Endothelial cell (in vitro differentiated cells): ENCODE results near the gene PLEKHH2. TPM values are rescaled to one million over a fixed set of nuclear protein-coding genes. Genes with fewer than 3 reads are reported as not detected.
"Not testable (repeated sequence)": the region's sequence is repeated elsewhere in the genome, so short reads cannot be mapped to it uniquely, and the experiment has no call there.

Experiments used
- DNase-seq: peaks from one replicate; pipeline ENCODE4 v3.0.0; 2021; ENCODE audit warnings: low spot score
- H3K27ac Mint-ChIP-seq: one replicate; pipeline ENCODE4 v1.8.0; 2021; ENCODE audit warnings: mixed read lengths, inconsistent platforms; ENCODE audit not compliant: unreplicated experiment
- H3K27me3 Mint-ChIP-seq: one replicate; pipeline ENCODE4 v1.8.0; 2021; ENCODE audit warnings: mild to moderate bottlenecking, moderate library complexity, mixed read lengths, inconsistent platforms; ENCODE audit not compliant: unreplicated experiment
- H3K36me3 Mint-ChIP-seq: one replicate; pipeline ENCODE4 v1.8.0; 2021; ENCODE audit warnings: mild to moderate bottlenecking, low read depth, mixed read lengths, inconsistent platforms; ENCODE audit not compliant: unreplicated experiment
- H3K4me1 Mint-ChIP-seq: one replicate; pipeline ENCODE4 v1.8.0; 2021; ENCODE audit warnings: mild to moderate bottlenecking, mixed read lengths, inconsistent platforms; ENCODE audit not compliant: unreplicated experiment
- H3K4me3 Mint-ChIP-seq: one replicate; pipeline ENCODE4 v1.8.0; 2021; ENCODE audit warnings: mild to moderate bottlenecking, mixed read lengths, inconsistent platforms; ENCODE audit not compliant: unreplicated experiment
- H3K9me3 Mint-ChIP-seq: one replicate; pipeline ENCODE4 v1.8.0; 2021; ENCODE audit warnings: mixed read lengths, inconsistent platforms; ENCODE audit not compliant: unreplicated experiment
- total RNA-seq: library from RNA; stranded (reverse); fragmentation: NEBNext Ultra II Directional; extraction: Animal tissue kit (Norgen Biotek cat#: 25700); gene quantifications from one replicate; pipeline ENCODE4 v1.2.1, GENCODE V29; 2021; ENCODE audit not compliant: unreplicated experiment
- TF ChIP-seq, protein P1 (sequence below): fragments of 200-600 bp; sonication (generic); IDR thresholded peaks from one replicate; pipeline ENCODE4 v1.5.0; 2021; ENCODE audit warnings: antibody characterized with exemption; ENCODE audit not compliant: unreplicated experiment

Gene PLEKHH2
- total RNA-seq, 1 donor from 2014 or later = 1.6 TPM

DNA sequence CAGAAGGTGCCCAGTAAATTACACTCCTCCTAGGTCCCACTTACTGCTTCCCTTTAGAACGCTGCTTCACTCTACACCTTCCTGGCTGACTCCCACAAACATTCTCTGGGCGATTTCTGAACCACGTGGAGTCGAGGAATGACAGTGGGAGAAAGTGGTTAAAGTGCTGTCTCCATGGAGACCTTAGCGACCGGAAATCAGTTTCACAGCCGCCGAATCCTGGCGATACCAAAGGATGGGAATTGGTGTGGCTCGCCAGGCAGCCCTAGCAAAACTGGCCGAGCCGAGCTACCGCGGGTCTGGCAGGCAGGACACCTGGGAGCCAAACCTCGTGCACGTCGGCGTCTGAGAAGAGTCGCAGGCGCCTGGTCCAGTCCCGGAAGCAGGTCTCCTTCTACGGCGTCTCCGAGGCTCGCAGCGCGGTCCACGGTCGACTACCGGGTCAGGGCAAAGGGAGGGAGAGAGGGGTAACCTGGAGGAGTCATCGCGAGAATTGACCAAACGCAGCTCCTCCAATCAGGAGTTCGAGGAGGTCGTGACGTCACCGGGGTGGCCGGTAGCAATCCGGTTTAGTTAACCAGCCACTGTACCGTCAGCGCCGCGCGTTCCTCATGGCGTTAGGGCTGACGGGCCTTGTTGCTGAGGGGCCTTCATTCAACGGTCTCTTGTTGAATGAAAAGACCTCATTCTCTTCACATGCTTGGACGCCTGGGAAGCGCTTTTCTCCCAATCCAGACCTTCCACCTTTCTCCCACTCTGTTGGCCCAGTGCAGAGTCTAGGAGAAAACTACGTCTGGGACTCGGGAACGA is 41.3 kb upstream of the PLEKHH2 start, which contains the start of gene THADA:
Gene THADA (minus strand): TSS at position 436 of the 810 bp plus-strand sequence. CDS start 3,646 bp downstream, outside the sequence.
- Mint-ChIP-seq H3K9me3 (no peaks in the 10 kb centered on the region), H3K27me3 (no peaks in the 10 kb centered on the region), H3K4me1 (peaks cover 10% of the 10 kb centered on the region), H3K27ac (peak within 1 kb of the TSS; percentile 97), H3K4me3 (peak within 1 kb of the TSS; percentile 92), H3K36me3 (no peaks in the 10 kb centered on the region)
- peak; percentile 97 for DNase-seq
- TF ChIP-seq, protein P1, sequence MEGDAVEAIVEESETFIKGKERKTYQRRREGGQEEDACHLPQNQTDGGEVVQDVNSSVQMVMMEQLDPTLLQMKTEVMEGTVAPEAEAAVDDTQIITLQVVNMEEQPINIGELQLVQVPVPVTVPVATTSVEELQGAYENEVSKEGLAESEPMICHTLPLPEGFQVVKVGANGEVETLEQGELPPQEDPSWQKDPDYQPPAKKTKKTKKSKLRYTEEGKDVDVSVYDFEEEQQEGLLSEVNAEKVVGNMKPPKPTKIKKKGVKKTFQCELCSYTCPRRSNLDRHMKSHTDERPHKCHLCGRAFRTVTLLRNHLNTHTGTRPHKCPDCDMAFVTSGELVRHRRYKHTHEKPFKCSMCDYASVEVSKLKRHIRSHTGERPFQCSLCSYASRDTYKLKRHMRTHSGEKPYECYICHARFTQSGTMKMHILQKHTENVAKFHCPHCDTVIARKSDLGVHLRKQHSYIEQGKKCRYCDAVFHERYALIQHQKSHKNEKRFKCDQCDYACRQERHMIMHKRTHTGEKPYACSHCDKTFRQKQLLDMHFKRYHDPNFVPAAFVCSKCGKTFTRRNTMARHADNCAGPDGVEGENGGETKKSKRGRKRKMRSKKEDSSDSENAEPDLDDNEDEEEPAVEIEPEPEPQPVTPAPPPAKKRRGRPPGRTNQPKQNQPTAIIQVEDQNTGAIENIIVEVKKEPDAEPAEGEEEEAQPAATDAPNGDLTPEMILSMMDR = no peak

DNA sequence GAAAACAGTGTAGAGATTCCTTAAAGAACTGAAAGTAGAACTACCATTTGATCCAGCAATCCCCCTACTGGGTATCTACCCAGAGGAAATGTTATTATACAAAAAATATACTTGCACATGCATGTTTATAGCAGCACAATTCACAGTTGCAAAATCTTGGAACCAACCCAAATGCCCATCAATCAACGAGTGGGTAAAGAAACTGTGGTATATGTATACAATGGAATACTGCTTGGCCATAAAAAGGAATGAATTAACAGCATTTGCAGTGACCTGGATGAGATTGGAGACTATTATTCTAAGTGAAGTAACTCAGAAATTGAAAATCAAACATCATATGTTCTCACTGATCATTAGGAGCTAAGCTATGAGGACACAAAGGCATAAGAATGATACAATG is 36.5 kb upstream of the PLEKHH2 start:
- not testable (repeated sequence) for H3K27ac Mint-ChIP-seq, H3K36me3 Mint-ChIP-seq, H3K4me1 Mint-ChIP-seq, DNase-seq, H3K4me3 Mint-ChIP-seq, H3K27me3 Mint-ChIP-seq, H3K9me3 Mint-ChIP-seq

DNA sequence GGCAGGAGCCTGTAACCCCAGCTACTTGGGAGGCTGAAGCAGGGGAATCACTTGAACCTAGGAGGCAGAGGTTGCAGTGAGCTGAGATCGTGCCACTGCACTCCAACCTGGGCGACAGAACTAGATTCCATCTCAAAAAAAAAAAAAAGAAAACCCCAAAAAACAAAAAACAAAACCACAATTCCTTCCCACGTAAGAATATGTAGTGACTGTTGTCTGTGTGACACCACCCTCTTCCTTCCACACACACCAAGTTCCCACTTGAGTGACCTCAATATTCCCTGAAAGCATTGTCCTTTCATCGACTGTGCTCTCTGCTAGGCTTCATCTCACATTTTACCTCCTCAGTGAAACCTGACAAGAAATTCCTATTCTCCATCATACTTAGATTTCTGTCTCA is 32.4 kb upstream of the PLEKHH2 start:
- Mint-ChIP-seq H3K4me3 (no peak overlapping the region), H3K27ac (no peak overlapping the region), H3K36me3 (no peaks in the 10 kb centered on the region), H3K9me3 (no peaks in the 10 kb centered on the region), H3K27me3 (peaks cover 2% of the 10 kb centered on the region), H3K4me1 (no peaks in the 10 kb centered on the region)
- TF ChIP-seq, protein P1 = no peak
- no peak for DNase-seq

DNA sequence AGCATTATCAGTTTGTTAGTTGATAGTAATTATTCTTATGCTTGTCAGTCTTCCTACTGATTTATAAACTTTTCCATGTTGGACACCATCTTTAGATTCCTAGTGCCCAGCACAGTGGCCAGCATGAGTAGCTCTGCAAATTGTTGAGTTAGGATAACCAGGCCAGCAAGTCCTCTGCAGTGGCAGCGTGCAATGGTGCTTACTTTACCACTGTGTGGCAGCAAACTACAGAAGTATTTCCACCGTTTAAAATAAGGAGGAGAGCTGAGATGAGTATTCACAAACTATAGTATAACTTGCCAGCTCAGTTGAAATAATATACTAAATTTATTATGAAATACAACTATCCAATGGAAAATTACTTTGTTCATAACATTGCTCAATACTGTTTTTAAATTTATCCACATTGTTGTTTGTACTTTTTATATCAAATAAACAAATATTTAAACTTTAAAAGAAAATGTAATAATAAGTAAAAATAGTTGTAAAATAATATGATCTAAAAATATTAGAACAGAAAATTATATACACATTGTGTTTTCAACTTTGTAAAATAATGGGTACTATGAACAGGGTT is 31.9 kb upstream of the PLEKHH2 start:
- Mint-ChIP-seq H3K9me3 (no peaks in the 10 kb centered on the region), H3K36me3 (no peaks in the 10 kb centered on the region), H3K27ac (no peak overlapping the region), H3K4me1 (no peaks in the 10 kb centered on the region), H3K27me3 (peaks cover 2% of the 10 kb centered on the region), H3K4me3 (no peak overlapping the region)
- peak; percentile 19 for DNase-seq
- TF ChIP-seq, protein P1 = peak; percentile 38

DNA sequence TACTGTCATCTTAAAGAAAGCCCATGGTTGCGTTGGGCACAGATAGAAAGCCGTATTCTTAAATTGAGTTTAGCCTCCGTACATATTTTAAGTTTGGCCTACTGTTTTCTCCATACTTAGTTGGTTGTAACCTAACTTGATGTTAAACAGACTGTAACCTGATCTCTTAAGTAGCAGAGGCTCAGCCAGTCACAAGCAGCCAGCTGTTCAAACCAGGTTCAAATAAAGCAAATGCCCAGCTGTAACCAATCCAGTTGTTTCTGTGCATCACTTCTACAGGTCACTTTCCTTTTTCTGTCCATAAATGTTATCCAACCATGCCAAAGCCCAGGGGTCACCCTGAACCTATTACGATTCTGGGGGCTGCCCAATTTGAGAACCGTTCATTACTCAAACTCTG is 31.2 kb upstream of the PLEKHH2 start:
- no peak for DNase-seq
- peaks cover 2% of the 10 kb centered on the region for H3K27me3 Mint-ChIP-seq
- no peak overlapping the region for H3K4me3 Mint-ChIP-seq
- H3K27ac Mint-ChIP-seq = no peak overlapping the region
- no peaks in the 10 kb centered on the region for H3K4me1 Mint-ChIP-seq
- TF ChIP-seq, protein P1 = no peak
- no peaks in the 10 kb centered on the region for H3K36me3 Mint-ChIP-seq
- no peaks in the 10 kb centered on the region for H3K9me3 Mint-ChIP-seq
